ENCODE results near the gene CXCL6.

Gene CXCL6

DNA sequence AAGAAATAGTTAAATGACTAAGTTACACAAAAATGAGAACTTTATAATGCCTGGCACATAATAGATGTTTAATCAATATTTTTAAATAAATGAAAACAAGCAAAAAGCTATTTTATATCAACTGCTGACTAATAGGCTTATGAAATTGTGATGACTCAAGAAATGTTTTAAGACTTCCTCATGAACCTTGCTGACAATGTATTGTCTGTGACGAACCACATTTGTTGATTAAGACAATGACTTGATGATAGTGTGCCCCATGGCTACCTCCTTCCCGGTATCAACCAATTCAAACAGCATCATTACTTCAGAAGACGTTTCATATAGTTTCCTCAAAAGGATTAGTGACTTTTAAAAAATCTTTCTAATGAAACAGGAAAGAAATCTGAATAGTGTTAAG, 7.9 kb downstream of the CXCL6 start:
- DNase-seq, result no peak

DNA sequence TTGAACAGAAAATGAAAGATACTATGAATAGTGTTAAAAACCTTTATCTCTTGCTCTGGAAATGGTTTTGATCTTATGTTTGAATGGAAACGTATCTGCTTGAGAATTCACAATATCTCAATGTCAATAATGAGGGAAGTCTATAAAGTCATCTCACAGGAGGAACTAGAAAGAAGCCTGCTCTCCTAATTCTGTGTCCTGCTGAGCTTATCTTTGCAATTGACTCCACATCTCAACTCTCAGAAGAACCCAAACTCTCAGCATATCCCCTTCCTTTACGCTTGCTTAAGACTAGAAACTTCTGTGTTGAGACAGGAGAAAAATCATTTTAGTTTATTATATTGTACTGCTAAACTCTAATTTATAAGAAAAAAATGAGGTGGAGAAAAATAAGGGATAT, 8.3 kb downstream of the CXCL6 start:
- DNase-seq, result no peak

GRCh38 chr4:73847526-73848182, 11.2 kb downstream of the CXCL6 start:
- no peak for DNase-seq

DNA sequence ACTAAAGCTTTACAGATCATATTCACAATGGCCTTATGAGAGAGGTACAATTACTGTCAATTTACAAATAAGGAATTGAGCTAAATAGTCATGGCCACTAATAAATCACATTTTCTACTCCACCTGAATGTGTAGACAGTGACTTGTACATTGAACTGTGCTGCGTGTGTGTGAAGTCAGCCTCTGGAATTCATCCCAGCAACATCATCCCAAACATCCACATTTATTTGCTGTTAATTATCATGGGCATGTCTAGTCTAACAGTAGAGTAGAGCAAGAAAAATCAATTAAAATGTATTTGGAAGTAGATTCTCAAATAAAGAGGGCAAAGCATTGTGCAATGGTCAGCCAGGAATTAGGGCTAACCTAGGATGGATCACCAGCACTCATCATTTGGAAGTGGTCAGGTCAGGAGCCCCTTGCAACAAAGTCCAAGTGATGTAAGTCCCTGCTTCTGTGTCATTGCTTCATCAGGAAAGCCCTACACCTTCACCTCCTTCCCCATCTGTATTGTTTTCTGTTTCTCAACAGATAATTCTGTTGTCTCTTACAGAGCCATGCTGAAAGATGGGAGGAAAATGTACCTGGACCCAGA, 11.8 kb downstream of the CXCL6 start:
- no peak for DNase-seq

DNA sequence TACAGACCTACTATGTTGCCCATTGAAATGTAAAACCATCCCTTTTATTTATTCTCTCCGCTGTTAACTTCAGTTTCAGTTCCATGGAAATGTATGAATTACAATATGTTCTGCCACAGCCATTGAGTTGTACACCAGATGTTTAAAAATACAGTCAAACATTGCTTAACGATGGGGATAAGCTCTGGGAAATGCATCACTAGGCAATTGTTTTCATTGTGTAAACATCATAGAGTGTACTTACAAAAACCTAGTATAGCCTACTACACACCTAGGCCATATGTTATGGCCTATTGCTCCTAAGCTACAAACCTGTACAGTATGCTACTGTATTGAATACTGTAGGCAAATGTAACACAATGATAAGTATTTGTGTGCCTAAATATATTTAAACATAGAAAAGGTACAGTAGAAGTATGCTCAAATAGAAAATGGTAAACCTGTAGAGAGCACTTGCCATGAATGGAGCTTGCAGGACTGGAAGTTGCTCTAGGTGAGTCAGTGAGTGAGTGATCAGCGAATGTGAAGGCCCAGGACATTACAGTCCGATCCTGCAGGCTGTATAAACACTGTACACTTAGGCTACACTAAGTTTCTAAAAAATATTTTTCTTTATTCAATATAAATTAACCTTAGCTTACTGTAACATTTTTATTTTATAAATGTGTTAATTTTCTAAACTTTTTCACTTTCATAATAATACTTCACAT, 13.9 kb downstream of the CXCL6 start:
- no peak for DNase-seq

DNA sequence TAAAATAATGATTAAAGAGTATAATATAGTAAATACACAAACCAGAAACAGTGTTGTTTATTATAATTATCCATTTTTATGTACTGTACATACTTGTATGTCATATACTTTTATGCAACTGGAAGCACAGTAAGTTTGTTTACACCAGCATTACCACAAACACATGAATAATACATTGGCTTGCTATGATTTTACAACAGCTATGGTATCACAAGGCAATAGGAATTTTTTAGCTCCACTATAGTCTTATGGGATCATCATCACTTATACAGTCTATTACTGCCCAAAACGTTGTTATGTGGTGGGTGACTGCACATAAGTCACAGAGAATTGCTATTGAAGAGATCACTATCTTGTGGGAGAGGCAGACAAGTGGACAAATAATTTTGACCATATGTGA, 14.8 kb downstream of the CXCL6 start:
- DNase-seq, result no peak

GRCh38 chr4:73852771-73853170, 16.3 kb downstream of the CXCL6 start:
- DNase-seq, result no peak

GRCh38 chr4:73853246-73853704, 16.8 kb downstream of the CXCL6 start, which contains the start of gene PF4V1:
PF4V1 (plus strand) TSS chr4:73853296; CDS start chr4:73853363, 67 bp downstream.
- DNase-seq, result peak; percentile 13 to 44

- no peak for DNase-seq
These were observed 17.4 kb downstream of the CXCL6 start for GRCh38 chr4:73853718-73854473.

GRCh38 chr4:73855406-73855805, 18.9 kb downstream of the CXCL6 start:
- DNase-seq, result no peak

DNA sequence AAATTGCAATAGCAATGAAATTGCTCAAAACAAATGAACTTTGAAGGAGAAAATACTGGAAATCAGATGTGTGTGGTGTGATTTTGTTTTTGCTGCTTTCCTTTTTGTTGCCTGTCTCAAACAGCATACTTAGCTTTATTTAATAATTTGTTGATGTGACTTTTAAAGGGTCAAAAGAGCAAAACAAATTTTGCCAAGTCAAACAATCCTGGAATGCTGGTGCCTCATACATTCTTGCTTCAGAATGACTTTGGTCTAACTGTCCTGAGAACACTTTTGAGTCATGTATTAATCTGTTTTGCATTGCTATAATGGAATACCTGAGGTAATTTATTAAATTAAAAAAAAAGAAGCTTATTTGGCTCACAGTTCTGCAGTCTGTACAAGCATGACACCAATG, 20.0 kb downstream of the CXCL6 start:
- DNase-seq, result no peak

GRCh38 chr4:73859614-73860088, 23.2 kb downstream of the CXCL6 start:
- DNase-seq, result no peak

DNA sequence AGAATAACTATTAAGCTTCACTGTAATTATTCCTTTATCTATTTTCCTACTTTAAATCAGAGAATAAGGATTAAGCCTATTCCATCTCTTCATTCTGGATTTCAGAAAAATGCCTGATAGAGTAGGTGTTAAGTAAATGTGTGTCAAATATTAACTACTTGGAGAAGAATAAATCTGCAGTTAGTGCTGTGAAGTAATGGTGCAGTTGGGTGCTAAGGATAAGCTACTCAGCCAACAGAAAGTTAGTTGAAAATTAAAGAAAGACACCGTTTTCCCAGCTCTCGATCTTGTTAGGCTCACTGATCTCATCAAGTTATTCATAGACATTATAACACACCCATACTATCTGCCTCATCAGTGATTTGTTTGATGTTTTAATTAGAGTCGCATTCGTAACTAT, 23.7 kb downstream of the CXCL6 start:
- DNase-seq, result no peak

DNA sequence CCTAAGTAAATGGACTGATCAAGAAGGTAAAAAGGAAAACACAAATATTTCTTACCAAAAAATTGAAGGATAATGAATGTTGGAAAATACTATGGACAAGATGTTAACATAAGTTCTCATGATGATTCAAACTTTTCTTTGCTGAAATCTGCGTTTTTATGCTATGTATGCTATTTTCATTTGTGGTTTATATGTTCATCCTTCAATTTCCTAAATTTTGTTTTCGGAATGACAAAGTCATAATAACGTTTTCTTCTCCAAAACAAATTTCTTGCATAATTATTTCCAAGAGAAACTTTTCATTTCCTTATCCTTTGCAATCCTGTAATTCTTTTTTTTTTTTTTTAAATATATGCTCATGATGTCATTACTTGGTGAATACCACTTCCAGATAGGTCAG, 24.4 kb downstream of the CXCL6 start:
- DNase-seq, result no peak

DNA sequence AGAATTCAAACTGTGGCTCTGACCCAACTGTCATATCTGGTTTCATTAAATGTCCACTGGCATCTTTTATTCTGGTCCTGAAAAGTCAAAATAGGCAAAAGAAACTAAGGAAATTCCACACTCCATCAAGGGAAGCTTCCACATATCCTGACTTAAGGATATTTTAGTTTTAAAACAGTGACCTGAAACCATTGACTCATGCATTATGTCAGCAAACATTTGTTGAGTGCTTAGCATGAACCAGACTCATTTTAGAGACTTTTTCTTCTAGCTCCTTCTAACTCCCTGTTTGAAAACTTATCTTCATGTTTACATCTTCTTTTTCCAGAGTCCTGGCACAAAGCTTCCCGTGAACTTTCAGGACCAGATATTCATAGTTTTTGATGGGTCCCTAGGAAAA, 25.8 kb downstream of the CXCL6 start:
- DNase-seq, result no peak

- peak in 1 of 2 experiments; percentile 37 for DNase-seq
These were observed 27.9 kb downstream of the CXCL6 start for GRCh38 chr4:73864365-73864764.

- no peak for DNase-seq
These were observed 28.5 kb downstream of the CXCL6 start for GRCh38 chr4:73864961-73865360.

DNA sequence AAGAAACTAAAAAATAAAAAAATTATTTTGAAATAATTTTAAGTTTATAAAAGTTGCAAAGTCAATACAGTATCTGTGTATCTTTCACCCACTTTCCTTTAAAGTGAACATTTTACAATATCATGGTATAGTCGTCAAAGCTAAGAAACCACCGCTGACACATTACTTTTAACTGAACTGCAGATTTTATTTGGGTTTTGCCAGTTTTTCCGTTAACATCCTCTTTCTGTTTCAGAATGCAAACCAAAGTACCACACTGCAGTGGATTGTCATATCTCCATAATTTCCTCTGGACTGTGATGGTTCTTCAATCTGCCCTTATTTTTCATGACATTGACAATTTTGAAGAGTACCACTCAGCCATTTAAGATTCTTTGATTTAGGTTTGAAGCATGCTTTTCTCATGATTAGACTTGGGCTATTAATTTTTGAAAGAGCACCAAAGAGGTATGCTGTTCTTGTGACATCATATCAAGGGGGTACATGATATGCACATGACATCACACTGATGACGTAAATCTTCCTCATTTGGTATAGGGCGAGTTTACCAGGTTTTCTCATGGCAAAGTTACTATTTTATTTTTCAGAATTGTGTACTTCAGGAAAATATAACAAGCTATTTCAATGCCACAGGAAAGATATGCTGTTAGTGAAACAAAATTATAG, 29.1 kb downstream of the CXCL6 start:
- DNase-seq, result no peak

DNA sequence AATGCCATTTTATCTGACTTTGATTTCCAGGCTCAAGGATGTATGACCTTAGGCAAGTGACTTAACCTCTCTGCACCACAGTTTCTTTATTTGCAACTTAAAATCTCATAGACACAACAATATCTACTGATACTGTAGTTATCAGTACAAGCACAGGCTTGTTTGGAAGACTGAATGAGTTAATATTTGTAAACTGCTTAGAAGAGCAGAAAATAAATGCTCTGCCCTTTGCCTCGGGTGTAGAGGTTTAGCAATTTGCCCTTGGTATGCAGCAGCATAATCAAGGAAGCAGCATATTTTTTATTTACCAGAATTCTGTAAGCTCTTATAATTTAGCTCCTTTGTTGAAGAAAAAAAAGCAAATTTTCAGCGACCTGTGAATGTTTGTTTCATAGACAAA, 29.8 kb downstream of the CXCL6 start:
- DNase-seq, result no peak

DNA sequence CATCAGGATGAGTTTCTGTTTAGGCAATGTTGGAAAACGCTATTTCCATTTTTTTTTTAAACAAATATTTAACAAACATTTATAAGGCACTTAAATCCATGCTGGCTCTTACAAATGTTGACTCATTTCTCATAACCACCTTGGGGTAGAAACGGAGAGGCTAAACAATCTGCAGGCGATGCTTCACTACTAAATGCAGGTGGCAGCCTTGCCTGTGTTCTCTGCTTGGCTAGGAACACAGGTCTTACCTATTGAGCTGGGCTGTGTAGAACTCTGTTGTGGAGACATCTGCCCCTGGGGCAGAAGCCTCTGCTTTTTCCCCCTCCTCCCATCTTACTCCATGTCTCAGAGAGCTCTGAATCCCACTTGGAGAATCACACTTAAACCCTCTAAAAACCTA, 31.3 kb downstream of the CXCL6 start:
- DNase-seq, result peak; percentile 30 to 40

- DNase-seq, result no peak
These were observed 32.0 kb downstream of the CXCL6 start for GRCh38 chr4:73868206-73869129.

Data from SHP77 (cell line).